Muscle of arm (tissue), 12 donors: Measurements from ENCODE around the gene CRTAP. TPM values are rescaled to one million over a fixed set of nuclear protein-coding genes. Genes with fewer than 3 reads are reported as not detected.
"Not testable (repeated sequence)": the region's sequence is repeated elsewhere in the genome, so short reads cannot be mapped to it uniquely, and the experiment has no call there.

Experiments
- DNase-seq: peaks from one replicate; pipeline ENCODE4 v3.0.0-alpha.2; 2013
- polyA plus RNA-seq, 12 donors: library from polyadenylated mRNA; unstranded; fragments of 120-200 nt; gene quantifications; one replicate each; pipeline ENCODE4 v1.2.1, GENCODE V29; 2013; ENCODE audit not compliant: insufficient read length in 12 of 12

The CRTAP gene
- polyA plus RNA-seq, 12 donors, result 73.8 to 259 (median 178) TPM; not detected in 1

DNA sequence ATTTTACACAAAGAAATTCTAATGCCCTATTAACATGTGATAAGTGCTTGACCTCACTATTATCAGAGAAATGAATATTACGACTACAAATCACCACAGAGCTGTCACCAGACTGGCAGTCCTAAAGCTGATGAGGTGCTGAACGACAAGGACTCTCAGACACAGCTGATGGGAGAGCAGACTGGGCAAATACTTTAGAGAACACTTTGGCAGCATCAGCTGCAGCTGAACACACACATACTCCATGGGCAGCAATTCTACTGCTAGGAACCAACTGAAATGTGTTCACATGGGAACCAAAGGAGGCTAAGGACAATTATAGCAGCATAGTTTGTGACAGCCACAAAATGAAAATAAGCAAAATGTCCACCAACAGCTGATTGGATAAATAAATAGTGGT lies 59.3 kb downstream of the CRTAP start:
- DNase-seq, result no peak

GRCh38 chr3:33173672-33174071 lies 59.9 kb downstream of the CRTAP start:
- DNase-seq, result no peak

GRCh38 chr3:33174095-33174494 lies 60.3 kb downstream of the CRTAP start:
- no peak for DNase-seq

- no peak for DNase-seq
Observed at GRCh38 chr3:33174711-33175414, 61.0 kb downstream of the CRTAP start.

DNA sequence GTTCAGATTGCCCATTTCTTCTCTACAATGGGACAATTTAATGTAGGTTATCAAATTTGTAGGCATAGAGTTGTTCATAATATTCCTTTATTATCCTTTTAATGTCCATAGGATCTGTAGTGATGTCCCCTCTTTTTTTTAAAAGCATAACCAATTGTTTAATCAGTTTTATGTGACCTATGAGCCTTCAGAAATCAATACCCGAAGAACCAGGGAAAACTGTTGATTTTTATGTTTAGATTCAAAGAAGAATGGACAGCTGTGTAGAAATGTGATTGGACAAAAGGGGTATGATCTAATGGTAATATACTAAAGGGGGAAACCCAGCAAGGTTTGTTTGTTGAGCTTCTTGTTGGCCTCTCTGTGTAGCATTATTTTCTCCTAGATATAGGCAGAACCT lies 65.3 kb downstream of the CRTAP start:
- DNase-seq, result no peak

GRCh38 chr3:33181229-33181628 lies 67.4 kb downstream of the CRTAP start:
- DNase-seq, result no peak

GRCh38 chr3:33181641-33182040 lies 67.8 kb downstream of the CRTAP start:
- not testable (repeated sequence) for DNase-seq

DNA sequence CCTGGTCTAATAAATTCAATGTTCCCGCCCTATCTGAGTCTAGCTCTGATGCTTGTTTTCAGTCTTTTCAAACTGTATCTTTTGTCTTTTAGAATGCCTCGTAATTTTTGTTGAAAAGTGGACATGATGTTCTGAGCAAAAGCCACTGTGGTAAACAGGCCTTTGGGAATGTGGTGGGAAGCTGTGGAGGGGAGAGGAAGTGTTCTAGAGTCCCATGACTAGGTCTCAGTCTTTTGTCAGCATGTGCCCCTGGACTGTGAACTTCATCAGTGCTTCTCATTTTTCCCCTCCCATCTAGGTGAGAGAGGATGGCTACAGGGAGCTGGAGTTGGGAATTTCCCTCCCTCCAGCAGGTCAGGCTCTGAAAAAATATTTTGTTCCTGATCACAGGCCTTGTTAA lies 71.0 kb downstream of the CRTAP start:
- DNase-seq, result no peak

GRCh38 chr3:33186524-33187367 lies 72.9 kb downstream of the CRTAP start:
- no peak for DNase-seq

GRCh38 chr3:33187368-33187634 lies 73.5 kb downstream of the CRTAP start:
- no peak for DNase-seq

DNA sequence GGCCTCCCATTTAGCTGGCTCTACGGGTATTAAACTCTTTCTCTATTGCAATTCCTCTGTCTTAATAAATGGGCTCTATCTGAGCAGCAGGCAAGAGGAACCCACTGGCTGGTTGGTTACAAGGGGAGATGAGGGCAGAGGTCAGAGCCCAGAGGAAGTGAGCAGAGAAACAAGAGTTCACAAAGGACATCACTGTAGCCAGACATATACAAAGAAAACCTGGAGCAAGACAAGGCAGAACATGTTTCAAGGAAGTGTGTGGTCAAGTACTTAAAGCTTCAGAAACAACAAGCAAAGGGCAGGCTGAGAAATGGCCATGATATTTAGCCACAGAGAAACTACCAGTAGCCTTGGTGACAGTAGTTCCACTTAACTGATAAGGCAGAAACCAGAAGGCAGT lies 80.5 kb downstream of the CRTAP start:
- no peak for DNase-seq

DNA sequence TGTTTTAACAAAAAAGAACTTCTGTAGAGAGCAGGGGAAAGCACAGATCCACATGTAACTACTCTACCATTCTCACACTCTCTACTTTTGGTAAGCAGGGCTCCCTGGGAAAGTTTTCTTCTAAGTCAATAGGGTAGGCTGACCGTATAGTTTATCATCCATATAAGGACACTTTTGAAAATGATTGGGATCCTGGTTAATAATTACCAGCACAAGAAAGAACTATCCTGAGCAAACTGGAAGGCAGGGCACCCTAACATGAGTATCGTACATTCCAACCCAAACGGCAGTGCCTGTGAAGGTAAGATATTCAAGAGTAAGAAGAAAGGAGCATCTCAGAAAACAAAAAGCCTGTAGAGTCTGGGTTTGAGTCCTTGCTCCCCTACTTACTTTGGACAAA lies 82.7 kb downstream of the CRTAP start:
- DNase-seq, result no peak

Other genes with a start within 250 kb of the CRTAP start
- under 1 TPM in 9 of 12 donors, not detected in 3; 0.05 to 0.73 (median 0.09) TPM for gene CCR4, start 162.4 kb upstream of the CRTAP start, polyA plus RNA-seq
- 10 to 100 TPM in 11 of 12 donors, not detected in 1; 25.2 to 44.3 (median 31.2) TPM for gene GLB1, start 16.9 kb upstream of the CRTAP start, polyA plus RNA-seq
- gene TMPPE, start 16.9 kb upstream of the CRTAP start, polyA plus RNA-seq, result 1 to 10 TPM in 3 of 12 donors, under 1 TPM in 7, not detected in 2; 0.66 to 1.3 (median 0.97) TPM
- gene SUSD5, start 104.8 kb downstream of the CRTAP start, polyA plus RNA-seq, result 1 to 10 TPM in 10 of 12 donors, not detected in 2; 1.1 to 2.2 (median 1.7) TPM
- 10 to 100 TPM in 3 of 12 donors, 1 to 10 TPM in 8, not detected in 1; 5.1 to 18.1 (median 8.4) TPM for gene FBXL2, start 163.4 kb downstream of the CRTAP start, polyA plus RNA-seq